ENCODE data around the gene VIPR1.
"Not testable (repeated sequence)": the region's sequence is repeated elsewhere in the genome, so short reads cannot be mapped to it uniquely, and the experiment has no call there.

VIPR1 gene

GRCh38 chr3:42535981-42536784 lies 33.7 kb downstream of the VIPR1 start:
- peak; percentile 50 for DNase-seq (ENCODE audit: low spot score)

DNA sequence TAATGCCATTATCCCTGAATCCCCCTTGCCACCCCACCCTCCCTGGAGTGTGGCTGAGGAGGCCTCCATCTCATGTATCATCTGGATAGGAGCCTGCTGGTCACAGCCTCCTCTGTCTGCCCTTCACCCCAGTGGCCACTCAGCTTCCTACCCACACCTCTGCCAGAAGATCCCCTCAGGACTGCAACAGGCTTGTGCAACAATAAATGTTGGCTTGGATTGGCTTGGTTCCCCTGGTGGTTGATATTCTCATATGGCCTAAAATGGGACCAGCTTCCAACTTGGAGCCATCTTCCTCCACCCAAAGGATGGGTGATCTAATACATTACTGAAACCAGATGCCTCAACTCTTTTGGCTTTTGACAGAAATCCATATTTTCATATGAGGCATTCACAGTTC lies 34.9 kb downstream of the VIPR1 start:
- DNase-seq (ENCODE audit: low spot score) = no peak

- DNase-seq (ENCODE audit: low spot score) = peak; percentile 52
These were observed 37.6 kb downstream of the VIPR1 start for GRCh38 chr3:42539871-42540714.

DNA sequence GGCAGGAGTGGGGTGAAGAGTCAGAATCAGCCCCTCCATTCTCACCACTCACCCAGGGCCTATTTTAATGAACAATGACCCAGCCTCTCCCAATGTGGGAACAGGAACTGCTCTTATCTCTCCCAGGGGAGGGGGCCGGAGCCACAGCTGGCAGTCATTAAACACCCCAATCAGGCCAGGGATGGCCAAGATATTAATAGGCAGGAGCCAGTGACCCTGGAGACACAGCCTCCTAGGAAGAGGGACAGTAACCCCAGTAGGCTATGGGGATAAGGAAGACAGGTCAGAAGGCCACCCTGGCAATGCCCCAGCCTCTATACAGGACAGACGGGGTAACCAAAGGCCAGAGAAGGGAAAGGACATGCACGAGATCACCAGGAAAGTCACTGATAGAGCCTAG lies 38.6 kb downstream of the VIPR1 start:
- no peak for DNase-seq (ENCODE audit: low spot score)

- DNase-seq (ENCODE audit: low spot score) = no peak
These were observed 42.2 kb downstream of the VIPR1 start for GRCh38 chr3:42544492-42545283.

DNA sequence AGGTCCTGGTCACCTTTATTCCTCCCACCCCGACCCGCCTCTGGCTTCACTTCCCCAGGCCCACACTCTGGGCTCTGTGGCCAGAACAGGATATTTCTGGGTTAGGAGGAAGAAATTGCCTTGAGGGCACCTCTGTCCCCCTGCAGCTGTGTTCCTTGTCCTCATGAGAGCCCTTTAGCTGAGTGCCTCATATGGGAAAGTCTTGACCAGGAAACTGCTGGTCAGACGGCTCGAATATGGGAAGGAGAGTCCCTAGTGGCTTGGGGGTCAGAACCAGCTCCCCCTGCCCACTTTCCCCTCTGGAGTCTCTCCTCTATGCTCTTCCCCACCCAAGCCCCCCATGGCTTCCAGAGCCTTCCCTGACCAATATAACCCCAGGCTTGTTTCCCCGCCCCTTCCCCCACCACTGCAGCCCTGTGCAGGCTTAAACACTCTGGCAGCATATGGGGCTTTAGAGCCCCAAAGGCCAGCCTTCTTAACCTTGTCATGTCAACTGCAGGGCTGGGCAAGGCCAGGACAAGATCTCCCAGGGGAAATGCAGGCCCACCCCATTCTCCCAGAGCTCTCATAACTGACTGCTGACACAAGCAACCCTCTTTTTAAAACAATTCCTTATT lies 42.9 kb downstream of the VIPR1 start:
- DNase-seq (ENCODE audit: low spot score) = no peak

GRCh38 chr3:42546691-42547213 lies 44.3 kb downstream of the VIPR1 start:
- DNase-seq (ENCODE audit: low spot score) = no peak

DNA sequence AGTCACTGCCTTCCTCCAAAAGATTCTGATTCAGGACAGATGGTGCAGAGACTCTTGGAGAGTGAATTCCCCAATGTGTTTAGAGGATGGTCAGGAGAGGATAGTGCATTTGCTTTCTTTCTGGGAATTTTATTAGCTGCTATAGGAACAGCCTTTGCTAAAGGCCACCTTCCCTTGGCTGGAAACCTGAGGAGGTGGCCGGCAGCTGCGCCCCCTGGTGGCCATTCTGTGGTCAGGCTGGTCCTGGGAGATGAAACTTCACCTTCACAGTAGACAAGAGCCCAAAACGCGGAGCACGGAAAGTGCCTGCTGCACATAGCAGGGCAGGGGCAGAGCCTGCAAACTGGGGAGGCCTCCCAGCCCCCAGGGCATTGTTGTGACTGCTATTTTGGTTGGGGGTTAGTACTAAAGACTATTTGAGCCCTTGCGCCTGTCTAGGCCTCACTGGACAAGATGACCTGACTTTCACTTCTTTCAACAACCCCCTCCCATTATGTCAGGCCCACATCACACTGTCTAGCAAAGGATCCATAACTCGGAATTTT lies 45.0 kb downstream of the VIPR1 start:
- DNase-seq (ENCODE audit: low spot score) = peak; percentile 72

- no peak for DNase-seq (ENCODE audit: low spot score)
These were observed 46.7 kb downstream of the VIPR1 start for GRCh38 chr3:42549131-42549530.

- DNase-seq (ENCODE audit: low spot score) = no peak
These were observed 47.8 kb downstream of the VIPR1 start for GRCh38 chr3:42550250-42550649.

DNA sequence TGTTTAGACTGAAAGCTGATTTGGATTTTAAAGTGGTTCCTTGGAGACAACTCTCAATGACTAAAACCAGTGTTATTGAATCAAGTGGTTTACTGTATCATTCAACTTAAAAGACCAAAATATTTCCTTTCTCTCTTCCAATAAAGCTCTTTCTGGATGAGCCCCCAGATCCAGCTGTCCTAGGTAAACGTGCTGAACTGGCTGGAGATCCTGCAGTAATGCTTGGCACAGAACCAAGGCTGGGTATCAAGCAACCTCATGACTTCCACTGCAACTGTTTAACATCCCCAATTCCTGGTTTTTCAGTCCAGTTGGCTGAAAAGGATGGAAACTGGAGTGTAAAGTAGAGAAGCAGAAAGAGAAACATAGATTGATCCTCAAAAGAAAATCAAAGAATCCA lies 50.4 kb downstream of the VIPR1 start:
- DNase-seq (ENCODE audit: low spot score) = no peak

- DNase-seq (ENCODE audit: low spot score) = no peak
These were observed 53.7 kb downstream of the VIPR1 start for GRCh38 chr3:42556089-42556632.

DNA sequence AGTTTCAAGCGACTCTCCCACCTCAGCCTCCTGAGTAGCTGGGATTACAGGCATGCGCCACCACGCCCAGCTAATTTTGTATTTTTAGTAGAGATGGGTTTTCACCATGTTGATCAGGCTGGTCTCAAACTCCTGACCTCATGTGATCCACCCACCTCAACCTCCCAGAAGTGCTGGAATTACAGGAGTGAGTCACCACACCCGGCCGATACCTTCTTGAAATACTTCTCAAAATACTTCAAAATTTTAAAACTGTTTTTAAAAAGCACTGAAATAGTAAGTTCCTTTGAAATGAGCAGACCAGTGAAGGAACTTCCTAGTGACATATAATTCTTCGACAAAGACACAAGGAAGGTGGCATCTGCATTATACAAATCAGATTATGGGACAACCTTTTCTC lies 54.4 kb downstream of the VIPR1 start:
- DNase-seq (ENCODE audit: low spot score) = not testable (repeated sequence)

GRCh38 chr3:42557854-42558253 lies 55.4 kb downstream of the VIPR1 start:
- DNase-seq (ENCODE audit: low spot score) = no peak

DNA sequence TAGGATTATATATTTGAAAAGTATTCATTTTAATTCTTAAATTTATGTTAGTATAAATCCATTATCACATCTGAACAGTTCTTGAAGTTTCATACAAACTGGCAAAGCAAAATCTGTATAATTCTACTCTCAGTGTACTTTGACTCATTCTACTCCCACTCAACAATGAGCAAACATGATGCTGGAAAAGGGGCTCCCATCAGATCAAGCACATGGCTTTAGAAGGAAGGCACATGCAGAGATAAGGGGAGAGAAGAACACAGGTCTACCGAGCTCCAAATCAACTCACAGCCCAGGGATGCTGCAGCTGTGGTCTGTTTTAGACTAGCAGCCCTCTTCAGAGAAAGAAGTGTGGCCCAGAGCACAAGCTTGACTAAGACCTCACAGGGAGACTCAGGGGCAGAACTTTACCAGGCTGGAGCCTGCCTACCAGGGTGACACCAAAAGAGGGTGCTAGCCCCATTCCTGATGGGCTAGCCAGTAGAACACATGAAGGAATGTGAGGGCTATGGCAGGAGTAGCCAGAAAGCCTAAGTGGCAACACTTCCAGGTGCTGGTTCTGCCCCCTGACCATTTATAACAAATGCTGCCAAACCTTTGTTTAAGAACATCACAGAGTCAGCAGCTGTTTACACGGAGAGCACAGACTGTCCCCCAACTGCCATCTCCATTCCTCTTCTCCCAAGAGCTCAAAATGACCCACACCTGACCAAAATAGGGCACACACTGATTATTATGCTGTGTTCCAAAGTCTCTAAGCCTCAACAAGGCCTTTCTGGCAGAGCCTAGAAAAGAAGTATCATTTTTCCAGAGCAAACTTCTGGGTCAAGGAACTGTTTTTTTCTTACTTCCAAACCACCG lies 59.8 kb downstream of the VIPR1 start:
- no peak for DNase-seq (ENCODE audit: low spot score)

GRCh38 chr3:42569593-42570142 lies 67.2 kb downstream of the VIPR1 start:
- DNase-seq (ENCODE audit: low spot score) = no peak

DNA sequence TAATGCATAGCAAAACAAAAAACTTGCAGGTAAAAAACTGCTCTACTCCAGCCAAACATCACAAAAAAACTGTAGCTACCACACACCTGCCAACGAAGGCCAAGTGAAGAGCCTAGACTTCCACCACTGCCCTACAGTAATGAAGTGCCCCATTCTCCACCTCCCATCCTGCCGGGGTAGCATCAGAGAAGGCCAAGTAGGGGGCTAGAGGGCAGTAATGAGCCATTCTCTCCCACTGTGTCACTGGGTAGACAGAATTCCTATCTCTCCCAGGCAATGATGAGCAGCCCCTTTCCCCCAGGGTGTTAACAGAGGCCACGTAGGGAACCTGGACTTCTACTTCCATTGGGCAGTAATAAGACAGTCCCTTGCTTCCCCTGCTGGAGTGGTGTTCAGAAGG lies 69.8 kb downstream of the VIPR1 start:
- DNase-seq (ENCODE audit: low spot score) = peak; percentile 56

- DNase-seq (ENCODE audit: low spot score) = no peak
These were observed 72.8 kb downstream of the VIPR1 start for GRCh38 chr3:42575137-42575741.

GRCh38 chr3:42578054-42578453 lies 75.6 kb downstream of the VIPR1 start:
- DNase-seq (ENCODE audit: low spot score) = no peak
